Nephron (organoid): Measurements from ENCODE around the gene SLC6A17.

Experiments used
- H3K27ac Mint-ChIP-seq, 3 experiments: 2 replicates each; pipeline ENCODE4 v1.8.0; 2020; ENCODE audit warnings: mixed read lengths in 3 of 3, mild to moderate bottlenecking in 2 of 3, moderate library complexity in 1 of 3
- H3K27me3 Mint-ChIP-seq: 2 replicates; pipeline ENCODE4 v1.8.0; 2021; ENCODE audit warnings: low read depth, mild to moderate bottlenecking, moderate library complexity, mixed read lengths
- H3K36me3 Mint-ChIP-seq: 2 replicates; pipeline ENCODE4 v1.8.0; 2020; ENCODE audit warnings: low read depth, mixed read lengths
- H3K4me1 Mint-ChIP-seq: 2 replicates; pipeline ENCODE4 v1.8.0; 2020; ENCODE audit warnings: mixed read lengths
- H3K4me3 Mint-ChIP-seq, 3 experiments: 2 replicates each; pipeline ENCODE4 v1.8.0; 2020; ENCODE audit warnings: mild to moderate bottlenecking in 3 of 3, mixed read lengths in 3 of 3, moderate library complexity in 2 of 3
- H3K9me3 Mint-ChIP-seq: 2 replicates; pipeline ENCODE4 v1.8.0; 2020; ENCODE audit warnings: mixed read lengths
- TF ChIP-seq, protein P1 (sequence below), 3 experiments: fragments of 200-600 bp; sonication (generic); IDR thresholded peaks; one replicate each; pipeline ENCODE4 v1.5.0; 2021; ENCODE audit warnings: antibody characterized with exemption in 3 of 3; ENCODE audit not compliant: unreplicated experiment in 3 of 3

Gene SLC6A17

DNA sequence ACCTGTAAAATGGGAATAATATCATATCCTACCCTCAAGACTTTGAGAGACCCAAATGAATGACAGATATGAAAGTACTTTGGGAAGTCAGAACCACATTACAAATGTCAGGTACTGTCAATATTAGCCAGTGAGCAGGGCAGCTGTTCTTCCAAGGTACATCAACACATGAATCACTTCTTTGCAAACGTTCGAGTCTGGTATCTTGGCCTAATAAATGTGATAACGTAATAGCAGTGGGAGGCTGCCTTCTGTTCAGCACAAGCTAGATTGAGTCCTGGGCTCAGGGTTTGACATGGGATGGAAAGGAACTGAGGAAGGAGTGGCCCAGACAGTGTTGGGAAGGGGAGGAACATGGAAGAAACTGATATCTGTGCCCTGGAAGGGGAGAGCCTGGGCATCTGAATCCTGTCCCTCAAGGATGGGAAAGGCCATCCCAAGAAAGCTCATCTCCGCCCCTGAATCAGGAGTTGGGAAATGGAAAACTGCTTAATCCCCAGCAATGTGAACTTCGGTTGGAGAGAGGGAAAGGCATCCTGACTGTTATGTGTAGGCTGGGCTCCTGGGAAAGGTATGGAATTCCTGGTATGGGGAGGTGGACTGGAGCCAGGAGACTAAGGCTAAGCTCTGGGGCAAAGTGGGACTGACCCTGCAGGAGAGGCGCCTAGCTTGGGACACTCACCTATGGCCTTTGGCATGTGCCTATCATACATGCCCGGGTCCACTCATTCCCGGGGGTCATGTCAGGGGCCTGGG is 74.1 kb downstream of the SLC6A17 start:
- TF ChIP-seq, protein P1, sequence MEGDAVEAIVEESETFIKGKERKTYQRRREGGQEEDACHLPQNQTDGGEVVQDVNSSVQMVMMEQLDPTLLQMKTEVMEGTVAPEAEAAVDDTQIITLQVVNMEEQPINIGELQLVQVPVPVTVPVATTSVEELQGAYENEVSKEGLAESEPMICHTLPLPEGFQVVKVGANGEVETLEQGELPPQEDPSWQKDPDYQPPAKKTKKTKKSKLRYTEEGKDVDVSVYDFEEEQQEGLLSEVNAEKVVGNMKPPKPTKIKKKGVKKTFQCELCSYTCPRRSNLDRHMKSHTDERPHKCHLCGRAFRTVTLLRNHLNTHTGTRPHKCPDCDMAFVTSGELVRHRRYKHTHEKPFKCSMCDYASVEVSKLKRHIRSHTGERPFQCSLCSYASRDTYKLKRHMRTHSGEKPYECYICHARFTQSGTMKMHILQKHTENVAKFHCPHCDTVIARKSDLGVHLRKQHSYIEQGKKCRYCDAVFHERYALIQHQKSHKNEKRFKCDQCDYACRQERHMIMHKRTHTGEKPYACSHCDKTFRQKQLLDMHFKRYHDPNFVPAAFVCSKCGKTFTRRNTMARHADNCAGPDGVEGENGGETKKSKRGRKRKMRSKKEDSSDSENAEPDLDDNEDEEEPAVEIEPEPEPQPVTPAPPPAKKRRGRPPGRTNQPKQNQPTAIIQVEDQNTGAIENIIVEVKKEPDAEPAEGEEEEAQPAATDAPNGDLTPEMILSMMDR (IDR thresholded peaks at IDR 0.05; ENCODE audit: unreplicated experiment in 3 of 3), result no peak
- Mint-ChIP-seq H3K9me3 (no peaks in the 10 kb centered on the region), H3K27me3 (peaks cover 16% of the 10 kb centered on the region), H3K36me3 (no peaks in the 10 kb centered on the region), H3K4me1 (peaks cover 5% of the 10 kb centered on the region), H3K4me3 (no peak overlapping the region), H3K27ac (no peak overlapping the region)

DNA sequence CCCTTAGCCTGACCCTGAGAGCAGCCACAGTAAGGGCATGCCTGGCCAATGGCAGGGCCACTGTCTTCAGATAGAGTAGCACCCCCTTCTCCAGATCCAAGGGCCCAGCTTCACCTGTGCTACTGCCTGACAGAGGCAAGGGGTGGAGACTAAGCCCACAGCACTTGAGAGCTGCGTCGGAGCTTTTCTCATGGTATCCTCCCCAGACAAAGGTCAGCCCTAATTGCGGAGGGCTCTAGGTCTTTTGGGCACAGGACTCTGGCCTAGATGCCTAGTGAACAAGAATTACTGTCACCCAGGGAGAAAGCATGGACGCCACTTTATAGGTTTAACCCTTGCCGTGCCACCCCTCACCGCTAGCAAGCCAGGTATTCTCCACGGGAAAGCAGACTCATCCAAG is 74.9 kb downstream of the SLC6A17 start:
- Mint-ChIP-seq H3K36me3 (no peaks in the 10 kb centered on the region), H3K4me1 (peaks cover 9% of the 10 kb centered on the region), H3K4me3 (no peak overlapping the region), H3K27ac (no peak overlapping the region), H3K9me3 (no peaks in the 10 kb centered on the region), H3K27me3 (peaks cover 20% of the 10 kb centered on the region)
- TF ChIP-seq, protein P1 (IDR thresholded peaks at IDR 0.05; ENCODE audit: unreplicated experiment in 3 of 3), result no peak

DNA sequence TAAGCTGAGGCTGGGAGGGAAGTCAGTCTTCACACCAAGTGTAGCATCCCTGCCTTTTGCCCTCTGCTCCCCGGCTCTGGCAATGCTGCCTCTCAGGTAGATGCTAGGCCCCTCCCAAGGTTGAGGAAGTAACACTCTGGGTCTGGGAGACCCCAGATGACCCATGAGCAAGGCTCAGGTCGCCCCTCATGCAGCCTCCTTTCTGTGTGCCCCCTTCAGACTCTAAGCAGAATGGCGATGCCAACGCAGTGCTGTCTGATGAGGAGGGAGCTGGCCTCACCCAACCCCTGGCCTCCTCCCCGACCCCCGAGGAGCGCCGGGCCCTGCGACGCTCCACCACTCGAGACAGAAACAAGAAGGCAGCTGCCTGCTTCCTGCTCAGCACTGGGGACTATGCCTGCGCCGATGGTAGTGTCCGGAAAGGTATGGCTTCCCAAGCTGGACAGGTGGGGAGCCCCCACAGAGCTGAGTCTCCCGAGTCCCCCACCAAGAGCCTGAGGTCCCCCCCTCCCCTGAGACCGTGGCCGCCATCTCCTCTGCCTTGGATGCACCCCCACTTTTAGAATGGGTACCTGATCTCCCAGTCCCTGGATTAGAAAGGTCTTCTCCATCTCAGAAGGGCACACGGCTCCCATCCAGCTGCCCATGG is 75.6 kb downstream of the SLC6A17 start:
- H3K27me3 Mint-ChIP-seq, result peaks cover 20% of the 10 kb centered on the region

DNA sequence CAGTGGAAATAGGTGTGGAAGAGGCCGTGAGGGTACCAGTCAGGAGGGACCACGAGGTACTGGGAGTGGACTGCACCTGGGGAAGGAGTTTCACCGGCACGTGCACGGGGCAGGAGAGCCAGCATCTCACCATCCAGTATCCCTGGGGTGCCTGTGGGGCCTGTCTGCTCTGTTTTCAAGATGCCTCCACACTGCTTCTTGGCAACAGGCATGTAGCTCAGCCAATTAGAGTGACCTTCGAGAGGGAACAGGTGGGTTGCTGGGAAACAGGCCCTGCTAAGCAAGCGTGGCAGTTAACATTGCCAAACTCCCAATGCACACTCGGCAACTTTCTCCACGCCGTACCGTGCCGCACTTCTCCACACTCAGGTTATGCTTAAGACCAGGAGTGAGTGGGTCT is 77.5 kb downstream of the SLC6A17 start:
- TF ChIP-seq, protein P1 (IDR thresholded peaks at IDR 0.05; ENCODE audit: unreplicated experiment in 3 of 3), result no peak
- H3K27me3 Mint-ChIP-seq, result peaks cover 15% of the 10 kb centered on the region
- no peak overlapping the region for H3K27ac Mint-ChIP-seq
- no peaks in the 10 kb centered on the region for H3K36me3 Mint-ChIP-seq
- H3K4me1 Mint-ChIP-seq, result peaks cover 9% of the 10 kb centered on the region
- no peaks in the 10 kb centered on the region for H3K9me3 Mint-ChIP-seq
- peak overlapping the region in 1 of 3 experiments; percentile 21 for H3K4me3 Mint-ChIP-seq

More for the DNA sequence above, 75.6 kb downstream of the SLC6A17 start:
- Mint-ChIP-seq H3K27ac (no peak overlapping the region), H3K36me3 (no peaks in the 10 kb centered on the region), H3K4me1 (peaks cover 9% of the 10 kb centered on the region), H3K9me3 (no peaks in the 10 kb centered on the region), H3K4me3 (no peak overlapping the region)
- TF ChIP-seq, protein P1 (IDR thresholded peaks at IDR 0.05; ENCODE audit: unreplicated experiment in 3 of 3), result no peak

DNA sequence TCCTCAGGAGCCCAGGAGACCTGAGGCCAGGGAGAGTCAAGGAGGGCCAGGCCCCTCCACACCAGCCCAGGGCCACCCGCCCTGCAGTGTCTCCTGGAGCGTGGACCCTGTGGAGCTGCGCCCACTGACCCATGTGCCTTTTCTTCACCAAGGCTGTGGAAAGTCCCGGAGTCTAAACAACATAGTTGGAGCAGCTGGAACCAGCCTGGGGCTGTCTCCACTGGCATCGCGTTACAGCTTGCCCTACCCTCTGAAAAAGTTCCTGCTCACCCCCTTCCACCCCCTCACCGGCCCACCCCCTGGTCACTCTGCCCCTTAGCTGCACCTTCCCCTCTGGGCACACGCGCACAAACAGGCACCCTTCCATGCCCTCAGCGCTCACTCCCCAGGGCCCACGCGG is 78.1 kb downstream of the SLC6A17 start:
- Mint-ChIP-seq H3K27ac (no peak overlapping the region), H3K36me3 (no peaks in the 10 kb centered on the region), H3K27me3 (peaks cover 9% of the 10 kb centered on the region), H3K9me3 (no peaks in the 10 kb centered on the region), H3K4me1 (peaks cover 9% of the 10 kb centered on the region), H3K4me3 (no peak overlapping the region)
- TF ChIP-seq, protein P1 (IDR thresholded peaks at IDR 0.05; ENCODE audit: unreplicated experiment in 3 of 3), result no peak
